ENCODE measurements around the gene C5orf34. TPM values are rescaled to one million over a fixed set of nuclear protein-coding genes. Genes with fewer than 3 reads are reported as not detected.

C5orf34 gene
- total RNA-seq, 1 experiment from 2014 or later, result 9.4 TPM

- peaks cover 9% of the 10 kb centered on the region for H3K4me1 Mint-ChIP-seq
- H3K27me3 Mint-ChIP-seq (ENCODE audit: low read depth), result no peaks in the 10 kb centered on the region
- ATAC-seq (peak; percentile 96), DNase-seq (ENCODE audit: low spot score) (peak; percentile 84)
- peak within 1 kb of the TSS; percentile 100 for H3K27ac Mint-ChIP-seq
- no peaks in the 10 kb centered on the region for H3K9me3 Mint-ChIP-seq
- CTCF ChIA-PET, result interaction anchor here (0.5 to 2.5 kb wide), 58 partner anchors 8 to 1751 kb away, joined by 3 to 31 read pairs (median 4); partner anchors contain the start of genes C5orf34, CCL28, HMGCS1 and NIM1K
- POLR2A ChIA-PET, result interaction anchor here (0.6 to 2.0 kb wide), 15 partner anchors 14 to 420 kb away, joined by 3 to 17 read pairs (median 5); partner anchors contain the start of genes C5orf34, HMGCS1, NNT and ZNF131
- H3K36me3 Mint-ChIP-seq, result peaks cover 2% of the 10 kb centered on the region; the same call in 1 of the 2 replicates
- peak within 1 kb of the TSS; percentile 98 for H3K4me3 Mint-ChIP-seq
- TF ChIP-seq ZNF425 (CRISPR knock-in tag; conservative IDR thresholded peaks at IDR 0.05) (no peak), E2F5 (CRISPR knock-in tag; IDR thresholded peaks at IDR 0.05) (no peak), ZNF219 (CRISPR knock-in tag; IDR thresholded peaks at IDR 0.05; ENCODE audit: borderline replicate concordance) (no peak), ZNF416 (CRISPR knock-in tag; IDR thresholded peaks at IDR 0.05) (no peak), E2F1 (CRISPR knock-in tag; IDR thresholded peaks at IDR 0.05) (0 out of 2 replicates have a peak, but pooled peaks have one; percentile 50), NR2C2 (CRISPR knock-in tag; IDR thresholded peaks at IDR 0.05) (no peak), ZNF232 (CRISPR knock-in tag; IDR thresholded peaks at IDR 0.05) (no peak), MLX (CRISPR knock-in tag; IDR thresholded peaks at IDR 0.05) (no peak), ZNF121 (CRISPR knock-in tag; IDR thresholded peaks at IDR 0.05) (no peak), HMGA2 (CRISPR knock-in tag; IDR thresholded peaks at IDR 0.05) (no peak), ZNF317 (CRISPR knock-in tag; IDR thresholded peaks at IDR 0.05; ENCODE audit: borderline replicate concordance, low read depth) (no peak), JAZF1 (CRISPR knock-in tag; IDR thresholded peaks at IDR 0.05) (no peak), TP53 (CRISPR knock-in tag; IDR thresholded peaks at IDR 0.05) (no peak), TEAD1 (CRISPR knock-in tag; IDR thresholded peaks at IDR 0.05) (no peak), AR (CRISPR knock-in tag; IDR thresholded peaks at IDR 0.05) (no peak), ZNF281 (CRISPR knock-in tag; IDR thresholded peaks at IDR 0.05) (no peak; the same call in 1 of the 2 replicates), ZMAT4 (CRISPR knock-in tag; IDR thresholded peaks at IDR 0.05) (no peak), ERG (CRISPR knock-in tag; IDR thresholded peaks at IDR 0.05) (peak; percentile 55; the same call in 1 of the 2 replicates), RORB (CRISPR knock-in tag; IDR thresholded peaks at IDR 0.05) (no peak), CTCF (IDR thresholded peaks at IDR 0.05) (no peak), IRF2 (CRISPR knock-in tag; IDR thresholded peaks at IDR 0.05; ENCODE audit: borderline replicate concordance, low read depth) (no peak)
Measured at GRCh38 chr5:43483298-43484105, 31.4 kb downstream of the C5orf34 start, which contains the start of gene TMEM267. Gene TMEM267 (minus strand): TSS chr5:43483865. CDS start chr5:43453969, 29,896 bp downstream.
